GM21529 (cell line): ENCODE results near the gene RECQL5.
"Not testable (repeated sequence)": the region's sequence is repeated elsewhere in the genome, so short reads cannot be mapped to it uniquely, and the experiment has no call there.

Experiments used
- ATAC-seq: cut with Tn5 transposase; IDR thresholded peaks from one replicate; pipeline ENCODE4 v1.9.1; 2021; ENCODE audit not compliant: unreplicated experiment

Gene RECQL5

DNA sequence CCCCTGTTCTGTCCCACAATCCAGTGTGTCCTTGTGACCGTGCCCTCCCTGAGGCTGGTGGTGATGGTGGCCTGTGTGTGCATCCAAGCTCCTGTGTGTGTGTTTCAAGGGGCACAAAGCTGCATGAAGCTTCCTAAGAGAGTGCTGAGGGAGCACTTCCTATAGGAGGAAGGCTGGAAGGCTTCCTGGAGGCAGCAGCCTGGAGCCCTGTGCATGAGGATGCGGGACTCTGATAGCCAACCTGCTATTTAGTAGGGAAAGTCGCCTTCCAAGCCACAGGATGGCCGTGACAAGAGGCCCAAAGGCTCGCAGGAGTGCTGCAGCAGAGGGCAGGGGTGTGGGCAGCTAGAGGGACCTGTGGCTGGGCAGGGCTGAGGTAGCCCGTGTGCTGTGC lies 71.0 kb downstream of the RECQL5 start:
- ATAC-seq = no peak

DNA sequence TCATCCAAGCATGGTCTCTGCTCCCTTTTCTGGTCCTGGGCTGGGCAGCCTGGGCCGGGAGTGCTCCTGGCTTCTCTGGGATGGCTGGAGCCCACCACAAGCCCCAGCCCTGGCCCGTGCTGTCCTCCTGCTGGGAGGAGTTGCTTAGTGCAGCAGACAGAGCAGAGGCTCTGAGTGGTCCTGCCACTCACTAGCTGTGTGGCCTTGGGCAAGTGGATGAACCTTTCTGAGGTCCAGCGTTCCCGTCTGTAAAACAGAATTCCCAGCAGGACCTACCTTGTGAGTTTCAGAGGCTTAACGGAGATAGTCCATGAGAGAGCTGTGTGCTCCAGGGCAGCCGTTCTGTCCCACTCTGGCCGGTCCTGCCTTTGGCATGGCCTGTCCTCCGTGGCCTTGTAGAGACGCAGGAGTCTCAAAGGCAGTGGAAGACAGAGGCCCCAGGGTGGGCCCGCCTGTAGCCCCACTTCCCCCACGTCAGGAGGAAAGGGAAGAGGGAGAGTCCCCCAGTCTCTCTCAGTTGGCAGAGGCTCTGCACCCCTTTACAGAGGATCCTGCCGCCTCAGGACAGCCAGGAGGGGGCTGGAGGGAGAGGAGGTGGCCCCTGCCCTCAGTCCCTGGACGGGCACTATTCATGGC lies 71.6 kb downstream of the RECQL5 start:
- ATAC-seq = no peak

DNA sequence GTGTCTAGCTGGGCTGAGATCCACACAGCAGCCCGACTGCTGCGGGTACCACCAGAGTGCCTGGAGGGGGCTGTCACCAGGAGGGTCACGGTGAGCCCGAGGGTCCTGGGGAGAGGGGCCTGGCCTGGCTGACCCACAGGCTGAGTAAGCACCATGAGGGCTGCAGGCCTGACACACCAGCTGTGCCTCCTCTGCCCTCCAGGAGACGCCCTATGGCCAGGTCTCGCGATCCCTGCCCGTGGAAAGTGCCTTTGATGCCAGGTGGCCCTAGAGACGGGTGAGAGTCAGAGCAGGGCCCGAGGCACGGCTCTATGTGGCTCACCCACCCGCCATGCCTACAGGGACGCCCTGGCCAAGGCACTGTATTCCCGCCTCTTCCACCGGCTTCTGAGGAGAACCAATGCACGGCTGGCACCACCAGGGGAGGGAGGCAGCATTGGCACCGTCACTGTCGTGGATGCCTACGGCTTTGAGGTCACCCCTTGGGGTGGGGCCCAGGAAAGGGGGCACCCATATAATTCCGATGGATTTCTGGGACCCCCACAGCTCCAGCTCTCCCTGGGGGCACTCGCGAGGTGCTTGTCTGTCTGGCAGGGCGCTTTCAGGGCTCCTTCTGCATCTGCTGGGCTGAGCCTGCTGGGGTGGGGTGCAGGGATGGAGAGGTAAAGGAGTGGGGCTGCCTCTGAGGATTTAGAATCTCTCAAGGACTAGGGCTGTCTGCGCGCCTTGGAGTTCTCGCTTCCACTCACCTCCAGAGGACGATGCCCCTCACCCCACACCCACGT lies 72.3 kb downstream of the RECQL5 start:
- ATAC-seq = no peak

DNA sequence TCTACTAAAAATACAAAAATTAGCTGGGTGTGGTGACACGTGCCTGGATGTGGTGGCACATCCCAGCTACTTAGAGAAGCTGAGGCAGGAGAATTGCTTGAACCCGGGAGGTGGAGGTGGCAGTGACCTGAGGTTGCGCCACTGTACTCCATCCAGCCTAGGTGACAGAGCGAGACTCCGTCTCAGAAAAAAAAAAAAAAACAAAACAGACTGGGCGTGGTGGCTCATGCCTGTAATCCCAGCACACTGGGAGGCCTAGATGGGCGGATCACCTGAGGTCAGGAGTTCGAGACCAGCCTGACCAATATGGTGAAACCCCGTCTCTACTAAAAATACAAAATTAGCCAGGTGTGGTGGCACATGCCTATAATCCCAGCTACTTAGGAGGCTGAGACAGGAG lies 73.5 kb downstream of the RECQL5 start:
- not testable (repeated sequence) for ATAC-seq

DNA sequence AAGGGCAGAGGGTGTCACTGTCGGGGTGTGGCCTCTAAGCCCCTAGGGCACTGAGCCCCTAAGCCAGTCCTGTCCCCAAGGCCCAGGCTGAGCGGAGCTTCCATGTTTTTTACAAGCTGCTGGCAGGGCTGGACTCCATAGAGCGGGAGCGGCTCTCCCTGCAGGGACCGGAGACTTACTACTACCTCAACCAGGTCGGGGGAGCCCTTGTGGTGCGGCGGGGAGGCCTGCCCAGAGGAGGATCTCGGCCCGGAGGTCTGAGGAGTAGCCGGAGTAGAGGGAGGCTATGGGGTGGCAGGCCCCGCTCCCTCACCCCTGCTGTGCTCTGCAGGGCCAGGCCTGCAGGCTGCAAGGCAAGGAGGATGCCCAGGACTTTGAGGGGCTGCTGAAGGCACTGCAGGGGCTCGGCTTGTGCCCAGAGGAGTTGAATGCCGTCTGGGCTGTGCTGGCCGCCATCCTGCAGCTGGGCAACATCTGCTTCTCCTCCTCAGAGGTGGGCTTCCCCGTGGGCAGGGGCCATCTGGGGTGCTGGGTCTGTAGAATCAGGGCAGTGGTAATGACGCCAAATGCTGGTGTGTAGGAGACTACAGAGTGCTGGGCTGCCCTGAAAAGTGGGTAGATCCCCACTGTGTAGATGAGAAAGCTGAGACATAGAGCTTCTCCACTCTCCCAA lies 74.5 kb downstream of the RECQL5 start:
- ATAC-seq = no peak

DNA sequence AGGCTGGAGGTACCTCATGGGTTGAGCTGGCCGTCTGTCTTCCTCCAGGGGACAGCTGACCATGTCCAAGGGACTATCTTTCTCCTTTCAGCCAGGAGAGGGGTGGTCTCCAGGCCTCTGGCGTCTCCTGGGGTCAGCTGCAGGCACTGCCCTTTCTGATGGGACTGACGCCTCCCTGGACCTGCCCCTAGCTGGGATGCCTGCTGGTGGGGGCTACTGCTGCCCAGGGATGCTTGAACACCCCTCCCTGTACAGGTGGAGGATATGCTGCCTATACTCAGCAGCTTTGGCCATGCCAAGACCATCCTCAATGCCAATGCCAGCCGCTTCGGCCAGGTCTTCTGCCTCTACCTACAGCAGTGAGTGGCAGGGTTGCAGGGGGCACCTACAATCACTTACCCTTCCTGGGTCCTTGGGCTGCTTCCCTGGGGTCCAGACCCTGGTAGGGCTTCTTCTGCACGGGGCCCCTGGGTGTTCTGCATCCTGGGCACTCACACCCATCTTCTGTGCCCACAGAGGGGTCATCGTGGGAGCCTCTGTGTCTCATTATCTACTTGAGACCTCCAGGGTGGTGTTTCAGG lies 75.1 kb downstream of the RECQL5 start:
- no peak for ATAC-seq

DNA sequence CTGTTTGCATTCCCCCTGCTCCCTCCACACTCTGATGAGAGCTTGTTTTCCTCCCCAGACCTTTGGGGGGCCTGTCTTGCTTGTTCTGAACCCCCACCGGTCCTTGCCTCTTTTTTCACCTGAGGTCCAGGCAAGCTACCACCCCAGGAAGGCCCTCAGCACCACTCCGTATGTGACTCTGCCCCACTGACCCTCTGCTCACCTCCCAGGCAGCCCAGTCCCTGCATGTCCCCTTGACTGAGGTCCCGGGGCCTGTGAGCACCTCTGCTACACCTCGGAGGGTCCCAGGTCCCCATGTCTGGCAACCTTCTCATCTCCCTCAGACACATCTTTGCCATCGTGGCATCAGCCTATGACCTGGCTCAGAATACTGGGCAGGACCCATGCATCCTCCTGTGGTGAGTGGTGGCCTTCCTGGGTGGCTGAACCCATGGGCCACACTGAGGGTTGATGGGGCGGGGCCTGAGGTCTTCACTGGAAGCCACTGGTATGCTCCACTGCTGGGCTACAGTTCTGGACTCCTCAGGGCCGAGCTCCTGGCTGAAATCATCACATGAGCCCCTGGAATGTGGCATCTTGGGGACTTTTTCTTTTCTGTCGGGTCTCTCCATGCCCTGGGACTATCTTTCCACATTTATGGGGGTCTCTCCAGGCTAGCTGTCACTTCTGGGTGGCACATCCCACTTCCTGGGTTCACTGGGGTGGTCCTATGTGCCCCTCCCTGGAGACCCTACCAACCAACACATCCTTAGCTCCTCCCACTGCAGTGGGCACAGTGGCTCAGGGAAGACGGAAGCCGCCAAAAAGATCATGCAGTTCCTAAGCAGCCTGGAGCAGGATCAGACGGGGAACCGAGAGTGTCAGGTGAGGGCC lies 75.9 kb downstream of the RECQL5 start:
- no peak for ATAC-seq

DNA sequence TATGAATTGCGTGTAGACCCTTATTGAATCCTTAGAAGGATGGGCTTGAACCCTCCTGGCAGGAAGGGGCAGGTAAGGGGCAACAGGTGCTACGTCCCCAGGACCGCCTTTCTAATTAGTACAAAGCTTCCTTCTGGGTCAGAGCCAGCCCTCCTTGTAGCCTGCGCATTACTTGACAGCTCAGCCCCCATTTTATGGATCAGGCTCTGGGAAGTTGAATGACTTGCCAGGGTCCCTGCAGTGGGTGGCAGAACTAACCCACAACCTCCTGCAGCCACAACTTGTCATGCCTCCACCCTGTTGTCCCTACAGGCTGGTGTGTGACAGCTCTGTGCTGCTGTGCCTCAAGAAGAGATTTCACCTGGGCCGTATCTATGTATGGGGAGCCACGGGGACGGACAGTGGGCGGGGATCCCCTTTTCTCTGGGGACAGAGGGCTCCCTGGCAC lies 76.6 kb downstream of the RECQL5 start:
- ATAC-seq = no peak

DNA sequence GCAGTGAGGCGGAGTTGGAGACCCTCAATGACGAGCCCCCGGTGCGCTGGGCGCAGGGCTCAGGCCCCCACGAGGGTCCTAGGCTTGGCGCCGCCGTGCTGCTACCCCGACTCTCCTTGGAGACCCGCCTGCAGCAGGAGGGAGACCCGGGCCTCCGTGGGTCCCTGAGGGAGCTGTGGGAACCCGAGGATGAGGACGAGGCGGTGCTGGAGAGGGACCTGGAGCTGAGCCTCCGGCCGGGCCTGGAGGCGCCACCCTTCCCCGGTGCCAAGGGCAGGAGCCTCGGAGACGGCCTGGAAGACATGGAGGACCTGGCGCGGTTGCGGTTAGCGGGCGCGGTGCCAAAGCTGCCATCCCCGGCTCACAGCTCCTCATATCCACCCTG lies 77.0 kb downstream of the RECQL5 start:
- no peak for ATAC-seq

DNA sequence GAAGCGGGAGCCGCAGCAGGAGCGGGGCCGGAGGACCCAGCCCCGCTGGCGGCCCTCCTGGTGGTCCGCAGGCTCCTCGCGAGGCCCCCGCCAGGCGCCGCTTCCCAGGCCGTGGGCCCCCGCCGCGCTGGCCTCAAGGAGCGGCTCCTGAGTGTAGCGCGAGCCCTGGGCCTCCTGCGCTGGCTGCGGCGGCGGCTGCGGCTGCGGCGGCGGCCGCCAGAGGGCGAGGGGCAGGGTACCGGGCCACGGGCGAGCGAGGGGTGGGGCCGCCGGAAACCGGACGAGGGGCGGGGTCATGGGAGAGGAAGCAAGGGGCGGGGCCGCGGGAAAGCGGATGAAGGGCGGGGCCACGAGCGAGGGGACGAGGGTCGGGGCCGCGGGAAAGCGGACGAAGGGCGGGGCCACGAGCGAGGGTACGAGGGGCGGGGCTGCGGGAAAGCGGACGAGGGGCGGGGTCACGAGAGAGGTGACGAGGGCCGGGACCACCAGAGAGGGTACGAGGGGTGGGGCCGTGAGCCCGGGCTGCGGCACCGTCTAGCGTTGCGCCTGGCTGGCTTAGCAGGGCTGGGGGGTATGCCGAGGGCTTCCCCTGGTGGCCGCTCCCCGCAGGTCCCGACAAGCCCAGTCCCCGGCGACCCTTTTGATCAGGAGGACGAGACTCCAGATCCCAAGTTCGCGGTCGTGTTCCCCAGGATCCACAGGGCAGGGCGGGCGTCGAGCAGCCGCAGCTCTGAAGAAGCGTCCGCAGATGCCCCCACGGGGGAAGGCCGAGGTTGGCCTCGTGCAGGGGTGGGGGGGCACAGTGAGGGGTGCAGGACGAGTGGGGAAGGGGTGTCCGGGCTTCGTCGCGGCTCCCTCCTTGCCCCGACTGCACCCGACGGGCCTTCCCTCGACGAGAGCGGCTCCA lies 77.7 kb downstream of the RECQL5 start:
- no peak for ATAC-seq

DNA sequence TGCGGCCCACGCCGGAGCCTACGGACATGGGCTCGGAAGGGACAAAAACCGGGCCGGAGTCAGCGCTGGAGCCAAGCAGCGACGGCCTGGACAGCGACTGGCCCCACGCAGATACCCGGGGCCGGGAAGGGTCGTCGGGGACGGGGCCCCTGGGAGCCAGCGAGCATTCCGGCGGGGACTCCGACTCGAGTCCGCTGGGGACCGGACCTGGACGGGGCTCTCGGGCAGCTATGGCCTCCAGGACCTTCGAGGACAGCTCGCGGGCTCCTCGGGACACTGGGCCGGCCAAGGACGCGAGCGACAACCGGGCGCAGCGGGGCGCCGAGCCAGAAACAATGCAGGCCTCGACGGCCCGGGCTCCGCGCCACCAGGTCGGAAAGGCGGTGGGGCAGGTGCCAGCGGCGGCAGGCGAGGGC lies 78.3 kb downstream of the RECQL5 start:
- ATAC-seq = no peak

DNA sequence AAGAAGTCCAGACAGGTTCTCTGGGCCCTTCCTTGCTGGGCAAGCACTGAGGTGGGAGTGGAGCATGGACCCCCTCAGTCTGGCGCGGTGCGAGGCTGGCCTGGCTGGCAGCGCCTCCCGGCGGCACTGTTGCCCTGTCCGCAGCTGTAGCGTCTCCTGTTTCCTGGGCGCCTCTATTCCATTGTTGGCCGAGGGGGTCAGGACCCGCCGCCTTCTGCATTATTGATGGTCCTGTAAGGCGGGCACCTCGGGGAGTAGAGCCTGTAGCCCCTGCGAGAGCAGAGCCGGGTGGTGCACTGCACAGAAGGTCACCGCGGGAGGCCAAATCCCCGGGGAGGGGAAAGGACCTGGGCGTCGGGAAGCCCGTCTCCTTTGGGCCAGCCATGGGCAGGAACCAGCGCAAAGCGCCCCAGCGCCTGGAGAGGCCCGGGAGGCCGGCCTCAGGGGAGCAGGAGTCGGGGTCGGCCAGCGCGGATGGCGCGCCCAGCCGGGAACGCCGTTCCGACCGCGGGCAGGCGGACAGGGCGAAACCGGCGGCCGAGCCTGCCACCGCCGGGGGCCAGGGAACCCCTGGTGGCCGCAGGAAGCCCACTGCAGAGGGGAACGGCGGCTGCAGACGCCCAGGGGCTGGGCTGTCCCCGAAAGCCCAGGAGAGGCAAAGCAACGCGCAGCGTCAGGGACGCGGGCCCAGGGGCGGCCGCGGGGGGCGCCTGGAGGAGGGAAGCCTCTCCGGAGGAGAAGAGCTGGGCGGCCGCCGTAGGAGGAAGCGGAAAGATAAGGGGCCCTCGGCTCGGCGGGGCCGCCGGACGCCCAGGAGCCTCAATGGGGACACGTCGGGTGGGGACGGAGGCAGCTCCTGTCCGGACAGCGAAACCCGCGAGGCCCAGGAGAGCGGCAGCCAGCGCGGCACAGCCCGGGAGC lies 79.0 kb downstream of the RECQL5 start, which contains the start of gene MYO15B:
MYO15B (plus strand) TSS at position 126 of the 921 bp plus-strand sequence; CDS start at position 384, 258 bp downstream.
- no peak for ATAC-seq

DNA sequence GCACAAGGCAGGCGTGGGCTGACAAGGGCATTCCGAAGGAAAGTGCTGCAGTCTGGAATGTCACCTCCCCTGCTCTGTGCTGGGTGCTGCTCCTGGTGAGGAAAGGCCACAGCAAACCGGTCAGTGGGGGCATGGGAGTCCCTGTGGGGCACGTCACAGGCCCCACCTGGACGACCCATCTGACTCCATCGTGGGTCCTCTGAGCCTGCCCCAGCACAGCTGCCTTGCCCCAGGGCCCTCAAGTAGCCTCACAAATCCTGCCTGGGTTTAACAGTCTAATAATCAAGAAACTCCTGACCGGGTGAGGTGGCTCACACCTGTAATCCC lies 82.1 kb downstream of the RECQL5 start:
- no peak for ATAC-seq

DNA sequence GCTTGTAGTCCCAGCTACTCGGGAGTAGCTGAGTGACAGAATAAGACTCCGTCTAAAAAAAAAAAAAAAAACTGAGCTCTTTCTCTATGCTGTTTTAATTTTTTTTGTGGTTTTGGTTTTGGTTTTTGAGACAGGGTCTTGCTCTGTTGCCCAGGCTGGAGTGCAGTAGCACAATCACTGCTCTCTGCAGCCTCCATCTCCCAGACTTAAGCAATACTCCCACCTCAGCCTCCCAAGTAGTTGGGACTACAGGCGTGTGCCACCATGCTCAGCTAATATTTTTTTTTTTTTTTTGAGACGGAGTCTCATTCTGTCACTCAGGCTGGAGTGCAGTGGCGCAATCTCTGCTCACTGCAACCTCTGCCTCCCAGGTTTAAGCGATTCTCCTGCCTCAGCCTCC lies 83.8 kb downstream of the RECQL5 start:
- not testable (repeated sequence) for ATAC-seq

DNA sequence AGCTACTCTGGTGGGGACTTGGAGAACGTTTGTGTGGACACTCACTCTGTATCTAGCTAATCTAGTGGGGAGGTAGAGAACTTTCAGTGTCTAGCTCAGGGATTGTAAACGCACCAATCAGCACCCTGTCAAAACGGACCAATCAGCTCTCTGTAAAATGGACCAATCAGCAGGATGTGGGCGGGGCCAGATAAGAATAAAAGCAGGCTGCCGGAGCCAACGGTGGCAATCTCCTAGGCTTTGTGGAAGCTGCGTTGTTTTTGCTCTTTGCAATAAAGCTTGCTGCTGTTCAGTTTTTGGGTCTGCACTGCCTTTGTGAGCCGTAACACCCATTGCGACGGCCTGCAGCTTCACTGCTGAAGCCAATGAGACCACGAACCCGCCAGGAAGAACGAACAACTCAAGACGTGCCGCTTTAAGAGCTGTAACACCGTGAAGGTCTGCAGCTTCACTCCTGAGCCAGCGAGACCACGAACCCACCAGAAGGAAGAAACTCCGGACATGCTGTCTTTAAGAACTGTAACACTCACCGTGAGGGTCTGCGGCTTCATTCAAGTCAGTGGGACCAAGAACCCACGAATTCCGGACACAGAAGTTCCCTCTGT lies 85.7 kb downstream of the RECQL5 start:
- not testable (repeated sequence) for ATAC-seq
